Retinal pigment epithelial cell (primary cell): ENCODE results near the gene UBE2L5.
A peak's percentile ranks its signal among the peaks of the same experiment; 100 is the strongest.

Experiments
- DNase-seq: peaks from one replicate; pipeline ENCODE4 v3.0.0-alpha.2; 2010; ENCODE audit warnings: low read depth
- H3K4me3 ChIP-seq: 2 replicates; pipeline ENCODE4 v1.5.1; 2011; ENCODE audit warnings: mild to moderate bottlenecking, low read length, control low read depth, moderate library complexity
- TF ChIP-seq, protein P1 (sequence below): conservative IDR thresholded peaks from 2 replicates; pipeline ENCODE4 v1.5.1; 2011; ENCODE audit warnings: low read depth, low read length, control low read depth, inconsistent platforms

Gene UBE2L5

DNA sequence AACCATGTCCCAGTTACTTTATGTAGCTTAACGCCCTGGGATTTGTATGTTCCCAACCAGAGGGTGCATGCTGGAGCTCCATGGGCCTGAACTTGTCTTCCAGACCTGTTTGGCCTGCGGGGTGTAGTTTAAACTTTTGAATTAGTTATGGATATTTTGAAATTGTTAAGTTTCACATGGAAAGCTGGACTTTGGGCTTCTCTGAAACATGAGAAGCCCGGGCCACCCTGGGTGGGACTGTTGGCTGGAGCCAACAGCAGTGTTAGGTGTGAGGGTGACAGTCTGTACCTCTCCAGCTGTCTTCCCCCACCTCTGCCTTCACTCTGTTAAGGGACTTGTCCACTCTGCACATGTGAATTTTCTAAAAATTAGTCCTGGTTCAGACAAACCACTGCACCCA, 1.6 kb downstream of the UBE2L5 start:
- TF ChIP-seq, protein P1, sequence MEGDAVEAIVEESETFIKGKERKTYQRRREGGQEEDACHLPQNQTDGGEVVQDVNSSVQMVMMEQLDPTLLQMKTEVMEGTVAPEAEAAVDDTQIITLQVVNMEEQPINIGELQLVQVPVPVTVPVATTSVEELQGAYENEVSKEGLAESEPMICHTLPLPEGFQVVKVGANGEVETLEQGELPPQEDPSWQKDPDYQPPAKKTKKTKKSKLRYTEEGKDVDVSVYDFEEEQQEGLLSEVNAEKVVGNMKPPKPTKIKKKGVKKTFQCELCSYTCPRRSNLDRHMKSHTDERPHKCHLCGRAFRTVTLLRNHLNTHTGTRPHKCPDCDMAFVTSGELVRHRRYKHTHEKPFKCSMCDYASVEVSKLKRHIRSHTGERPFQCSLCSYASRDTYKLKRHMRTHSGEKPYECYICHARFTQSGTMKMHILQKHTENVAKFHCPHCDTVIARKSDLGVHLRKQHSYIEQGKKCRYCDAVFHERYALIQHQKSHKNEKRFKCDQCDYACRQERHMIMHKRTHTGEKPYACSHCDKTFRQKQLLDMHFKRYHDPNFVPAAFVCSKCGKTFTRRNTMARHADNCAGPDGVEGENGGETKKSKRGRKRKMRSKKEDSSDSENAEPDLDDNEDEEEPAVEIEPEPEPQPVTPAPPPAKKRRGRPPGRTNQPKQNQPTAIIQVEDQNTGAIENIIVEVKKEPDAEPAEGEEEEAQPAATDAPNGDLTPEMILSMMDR: no peak
- no peak overlapping the region for H3K4me3 ChIP-seq
- no peak for DNase-seq

DNA sequence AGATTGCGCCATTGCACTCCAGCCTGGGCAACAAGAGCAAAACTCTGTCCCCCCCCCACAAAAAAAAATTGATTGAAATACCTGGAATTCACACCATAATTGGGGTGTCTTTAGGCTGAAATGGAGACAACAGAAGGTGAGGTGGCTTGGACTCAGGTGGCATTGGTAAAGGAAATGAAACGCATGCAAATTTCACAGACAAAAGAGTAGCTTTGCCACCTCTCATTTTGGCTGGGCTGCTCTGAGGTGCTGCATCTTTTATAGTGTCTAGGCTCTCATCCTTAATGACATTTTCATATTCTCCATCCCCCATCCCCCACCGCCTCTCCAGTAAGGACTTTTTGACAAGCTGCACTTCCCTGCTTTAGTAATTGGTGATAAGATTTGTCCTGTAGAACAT, 6.9 kb downstream of the UBE2L5 start:
- no peak overlapping the region for H3K4me3 ChIP-seq
- DNase-seq: no peak
- TF ChIP-seq, protein P1: no peak

DNA sequence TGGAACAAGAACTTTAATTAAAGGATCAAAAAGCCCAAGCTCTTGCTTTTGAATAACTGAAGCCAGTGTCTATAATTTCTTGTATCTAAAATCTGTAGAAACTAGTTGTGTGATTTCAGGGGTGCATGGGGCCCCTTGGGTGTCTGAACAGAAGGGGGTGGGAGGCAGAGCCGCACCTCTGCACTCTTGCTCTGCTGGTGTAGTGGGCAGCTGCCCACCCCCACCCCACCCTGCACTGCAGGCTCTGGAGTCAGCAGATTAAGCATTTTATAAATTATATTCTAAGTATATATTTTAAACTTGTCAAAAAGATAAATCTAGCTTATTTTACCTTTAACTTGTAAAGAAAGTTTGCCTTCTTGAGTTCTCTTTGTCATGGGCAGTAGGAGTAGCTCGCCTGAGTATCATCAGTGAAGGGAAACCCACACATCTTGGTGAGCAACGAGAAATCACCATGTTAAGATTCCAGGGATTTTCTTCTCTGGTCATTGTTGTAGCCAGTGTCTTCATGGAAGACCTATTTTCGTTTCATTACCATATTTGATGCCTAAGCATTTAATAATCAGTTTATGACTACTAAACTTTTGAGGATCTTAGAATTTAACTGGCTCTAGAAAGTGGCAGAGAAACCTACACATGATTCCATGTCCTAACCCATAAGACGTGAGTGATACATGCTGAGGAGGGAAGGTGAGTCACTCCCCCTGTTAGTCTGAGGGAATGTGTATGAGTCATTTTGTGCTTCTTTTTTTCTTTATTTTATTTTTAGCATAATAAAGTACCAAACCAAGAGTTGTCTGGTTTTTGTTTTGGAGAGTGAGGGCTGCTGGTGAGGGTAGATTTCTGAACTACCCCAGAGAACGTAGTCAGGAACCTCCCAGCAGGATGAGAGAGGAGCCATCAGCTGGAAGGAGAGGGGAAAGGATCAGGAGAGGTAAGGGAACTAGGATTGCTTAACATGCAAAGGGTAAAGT, 7.7 kb downstream of the UBE2L5 start:
- DNase-seq: peak; percentile 73
- TF ChIP-seq, protein P1: no peak
- no peak overlapping the region for H3K4me3 ChIP-seq

DNA sequence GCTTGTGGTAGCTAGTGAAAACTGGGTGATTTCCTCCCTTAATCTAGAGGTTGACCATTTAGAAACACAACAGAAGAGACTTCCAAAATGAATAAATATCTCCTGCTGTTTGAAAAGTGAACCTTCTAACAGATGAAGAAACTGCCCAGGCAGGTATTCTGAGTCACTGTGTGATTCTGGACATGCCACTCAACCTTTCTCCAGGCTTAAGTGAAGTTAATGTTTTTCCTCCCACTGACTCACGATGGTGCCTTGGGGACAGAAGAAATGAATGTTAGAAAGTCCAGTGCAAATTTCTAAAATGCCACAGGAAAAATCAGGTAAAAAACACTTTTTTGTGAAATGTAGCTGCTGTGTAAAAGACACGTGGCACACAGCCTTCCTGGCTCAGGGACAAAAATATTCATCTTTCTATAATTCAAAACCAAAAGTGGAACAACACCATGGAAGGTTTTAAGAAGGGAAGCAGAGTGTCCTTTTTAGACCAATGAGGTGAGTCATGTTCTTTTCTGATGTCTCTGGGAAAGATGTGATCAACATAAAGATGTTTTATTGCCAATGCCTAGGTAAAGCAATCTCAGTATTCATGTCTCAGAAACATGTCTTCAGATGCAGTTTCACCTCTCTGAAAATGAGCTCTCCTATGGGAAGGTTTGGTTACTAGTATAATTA, 9.1 kb downstream of the UBE2L5 start:
- TF ChIP-seq, protein P1: no peak
- H3K4me3 ChIP-seq: no peak overlapping the region
- no peak for DNase-seq

DNA sequence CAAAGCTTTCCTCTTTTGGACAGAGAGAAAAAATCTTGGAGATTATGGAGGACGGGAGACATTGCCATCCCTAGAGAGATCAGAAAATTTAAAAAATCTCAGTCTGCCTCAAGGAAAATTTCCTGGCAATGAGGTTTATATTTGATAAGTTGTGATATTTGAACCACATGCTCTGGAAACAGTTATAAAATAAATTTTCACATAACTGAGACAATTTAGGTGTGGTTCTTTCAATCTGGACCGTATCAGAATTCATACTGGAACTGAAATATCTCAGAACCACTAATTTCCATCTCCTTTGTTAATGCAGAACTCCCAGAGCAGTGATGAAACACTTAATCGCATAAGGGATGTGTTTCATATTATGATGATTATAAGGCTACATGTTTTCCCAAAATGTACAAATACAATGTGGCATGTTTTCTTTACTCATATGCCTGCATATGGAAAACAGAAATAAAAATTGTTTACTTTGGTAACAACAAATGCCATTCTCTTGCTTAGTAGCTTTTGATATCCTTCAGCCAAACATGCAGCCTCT, 13.7 kb downstream of the UBE2L5 start:
- H3K4me3 ChIP-seq: no peak overlapping the region
- TF ChIP-seq, protein P1: no peak
- no peak for DNase-seq

DNA sequence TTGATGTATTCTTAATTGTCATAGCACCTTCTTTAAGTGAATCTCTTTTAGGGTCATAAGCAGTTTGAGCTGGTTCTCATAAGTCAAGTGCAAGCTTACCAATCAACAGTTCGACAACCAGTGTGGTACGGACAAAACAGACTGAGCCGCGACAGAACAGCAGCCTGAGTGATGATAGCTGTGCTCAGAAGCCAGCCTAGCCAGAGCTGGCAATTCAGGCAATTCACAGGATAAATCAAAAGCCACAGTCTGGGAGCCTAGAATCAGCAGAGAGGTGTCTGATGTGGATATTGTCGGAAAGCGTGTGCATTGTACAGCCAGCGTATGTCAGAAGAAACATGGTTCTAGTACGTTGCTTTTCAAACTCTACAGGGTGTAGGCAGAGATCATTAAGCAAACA, 14.9 kb downstream of the UBE2L5 start:
- TF ChIP-seq, protein P1: no peak
- DNase-seq: no peak
- H3K4me3 ChIP-seq: no peak overlapping the region

DNA sequence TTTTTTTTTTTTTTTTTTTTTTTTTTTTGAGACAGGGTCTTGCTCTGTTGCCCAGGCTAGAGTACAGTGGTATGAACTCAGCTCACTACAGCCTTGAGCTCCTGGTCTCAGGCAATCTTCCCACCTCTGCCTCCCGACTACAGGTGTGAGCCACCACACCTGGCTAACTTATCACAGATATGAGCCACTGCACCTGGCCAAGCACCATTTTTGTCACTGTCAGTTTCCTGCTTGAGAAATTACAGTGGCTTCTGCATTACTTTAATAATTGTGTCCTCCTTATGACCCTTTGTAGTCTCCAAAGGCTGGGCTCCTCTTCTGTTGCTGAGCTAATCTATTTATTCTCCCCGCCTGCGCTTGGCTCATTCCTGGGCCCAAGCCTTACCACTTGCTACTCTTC, 16.0 kb downstream of the UBE2L5 start:
- H3K4me3 ChIP-seq: no peak overlapping the region
- DNase-seq: no peak
- TF ChIP-seq, protein P1: no peak
